D721Med (cell line): ENCODE data around the gene TRIM52.

Source experiments
- DNase-seq: peaks from one replicate; pipeline ENCODE4 v3.0.0; 2011; ENCODE audit warnings: low spot score; ENCODE audit not compliant: insufficient read length
- FAIRE-seq: peaks from 2 replicates; lab custom pipeline; 2011; peaks lifted over from hg19 to GRCh38; lab: Jason Lieb, UNC
- CTCF ChIP-seq: IDR thresholded peaks from 2 replicates; pipeline ENCODE4 v1.5.1; 2012; ENCODE audit warnings: mild to moderate bottlenecking, control low read depth; ENCODE audit not compliant: insufficient read depth; ENCODE audit errors: missing control alignments

Gene TRIM52

DNA sequence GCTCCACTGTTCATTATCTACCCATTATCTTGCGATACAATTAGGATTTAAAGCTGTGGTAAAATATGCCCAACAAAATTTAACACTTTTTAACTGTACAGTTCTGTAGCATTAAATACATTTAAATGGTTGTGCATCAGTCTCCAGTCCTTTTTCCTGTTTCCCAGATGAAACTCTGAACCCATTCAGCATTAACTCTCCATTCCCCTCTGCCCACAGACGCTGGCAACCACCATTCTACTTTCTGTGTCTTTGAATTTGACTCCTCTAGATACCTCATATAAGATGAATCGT is 53.0 kb downstream of the TRIM52 start:
- FAIRE-seq = no peak
- TF ChIP-seq CTCF = no peak
- no peak for DNase-seq

GRCh38 chr5:181207214-181207959 is 53.6 kb downstream of the TRIM52 start:
- no peak for TF ChIP-seq CTCF
- DNase-seq = no peak
- no peak for FAIRE-seq

DNA sequence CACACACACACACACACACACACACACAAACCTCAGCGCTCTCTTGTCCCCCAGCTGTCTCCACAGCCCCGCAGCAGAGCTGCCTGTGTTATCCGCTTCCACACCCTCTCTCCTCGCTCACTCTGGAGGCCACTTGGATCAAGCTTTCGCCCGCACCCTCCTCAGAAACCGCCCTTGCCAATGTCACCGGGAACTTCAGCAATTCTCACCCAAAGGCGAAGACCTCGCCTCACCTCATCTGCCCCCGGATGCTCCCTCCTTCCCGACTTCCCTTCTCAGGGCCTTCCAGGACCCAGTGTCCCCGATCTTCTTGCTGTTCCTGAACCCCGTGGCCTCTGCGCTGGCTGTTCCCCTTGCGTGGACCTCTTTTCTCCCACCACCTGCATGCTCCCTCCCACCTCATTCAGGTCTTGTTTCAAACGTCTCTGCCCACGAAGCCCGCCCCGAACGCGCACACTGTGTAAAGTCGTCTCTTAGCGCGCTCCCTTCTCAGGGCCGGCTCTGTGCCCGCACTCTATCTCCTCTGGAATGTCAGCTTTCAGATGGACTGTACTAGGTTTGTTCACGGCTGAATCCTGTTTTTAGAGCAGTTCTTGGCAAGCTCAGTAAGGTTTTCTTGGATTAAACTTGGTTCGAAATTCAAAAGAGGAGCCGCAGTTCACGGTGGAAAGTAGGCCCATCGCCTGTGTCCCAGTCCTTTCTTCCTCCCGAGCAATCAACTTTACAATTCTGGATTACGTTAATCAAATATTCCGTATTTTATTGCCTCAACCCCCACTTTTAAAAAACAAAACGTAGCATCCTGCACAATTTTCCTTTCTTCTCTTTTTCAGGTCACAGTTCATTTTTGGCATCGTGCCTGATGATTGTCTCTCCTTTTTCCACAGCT is 54.9 kb downstream of the TRIM52 start:
- DNase-seq (no peak), FAIRE-seq (no peak)
- TF ChIP-seq CTCF = no peak
